ENCODE data around the gene COG3. TPM values are rescaled to one million over a fixed set of nuclear protein-coding genes. Genes with fewer than 3 reads are reported as not detected.

COG3 gene
- total and polyA plus RNA-seq, 10 of the 15 experiments (the other 5 are each of a cell fraction or from before 2014, with no cell fraction given): 6.1 to 35.1 (median 22.6) TPM

DNA sequence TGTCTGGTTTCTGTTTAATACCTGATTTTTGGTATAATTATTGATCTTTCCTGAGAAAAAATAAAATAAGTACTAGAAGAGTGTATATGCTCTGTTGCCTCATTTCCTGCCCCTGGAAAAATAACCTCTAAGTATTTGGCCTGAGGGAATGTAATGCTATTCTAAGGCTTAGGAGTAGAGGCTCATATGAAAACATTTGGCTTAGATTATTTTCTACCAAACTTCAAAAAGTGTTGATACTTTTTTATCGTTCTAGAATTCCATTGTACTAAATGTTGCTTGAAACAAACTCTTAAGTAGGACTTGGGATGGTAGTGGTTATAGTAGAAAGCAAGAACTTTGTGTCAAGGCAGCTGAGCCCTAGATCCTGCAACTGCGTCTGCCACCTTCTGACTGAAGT is 57.8 kb downstream of the COG3 start:
- CTCF ChIA-PET: interaction anchor here (1.0 to 1.2 kb wide), 2 partner anchors 10 to 31 kb away, joined by 3 to 4 read pairs; no protein-coding TSS in a partner anchor
- FAIRE-seq: no peak
- in situ Hi-C loops (cut with MboI): no loop called here

DNA sequence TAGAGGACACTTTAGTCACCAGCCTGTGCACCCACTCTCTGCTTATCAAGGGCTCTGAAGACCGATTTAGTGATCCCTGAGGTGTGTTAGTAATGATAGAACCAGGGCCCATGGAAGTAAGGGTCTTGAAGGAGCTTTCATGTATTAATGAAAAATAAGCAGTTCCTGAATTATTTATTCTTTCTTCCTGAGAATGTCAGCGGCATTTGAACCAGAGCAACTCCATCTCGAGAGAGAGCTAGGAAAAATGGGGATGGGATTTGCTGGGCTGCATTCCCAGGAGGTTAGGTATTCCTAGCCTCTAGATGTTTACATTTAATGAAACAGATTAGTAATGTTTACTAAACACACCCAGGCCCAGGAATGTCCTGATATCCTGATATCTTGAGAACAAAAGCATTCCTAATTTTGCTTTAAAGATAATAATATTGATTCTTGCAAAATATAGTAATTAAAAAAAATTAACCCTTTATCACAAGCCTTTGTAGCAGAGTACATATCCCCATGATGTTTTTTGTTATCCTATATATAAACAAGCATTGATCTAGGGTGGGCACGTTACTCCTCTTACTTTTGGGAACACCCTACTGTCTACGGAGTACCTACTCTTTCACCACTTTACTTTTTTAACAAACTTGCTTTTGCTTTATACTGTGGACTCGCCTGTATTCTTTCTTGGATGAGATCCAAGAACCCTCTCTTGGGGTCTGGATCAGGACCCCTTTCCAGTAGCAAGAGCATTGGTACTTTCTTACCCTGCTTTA is 63.1 kb downstream of the COG3 start:
- Histone ChIP-seq H3K27me3 (replicated peaks in 1 of 2; ENCODE audit: control insufficient read depth in 2 of 2, insufficient read depth in 2 of 2, low read length in 1 of 2) (no peaks in the 10 kb centered on the region), H3K36me3 (ENCODE audit: control insufficient read depth in 2 of 2, insufficient read depth in 2 of 2, low read length in 1 of 2) (peaks cover 0 to 31% of the 10 kb centered on the region in 2 experiments; a peak in 3 of 4 replicates), H3K9me3 (replicated peaks; ENCODE audit: control insufficient read depth, insufficient read depth, low read length) (no peaks in the 10 kb centered on the region), H3K79me2 (ENCODE audit: control insufficient read depth, insufficient read depth, low read length) (no peaks in the 10 kb centered on the region), H2AFZ (ENCODE audit: control insufficient read depth, low read depth, low read length) (no peak overlapping the region), H3K9ac (ENCODE audit: control insufficient read depth, insufficient read depth, low read length) (no peak overlapping the region), H3K4me1 (ENCODE audit: control insufficient read depth, insufficient read depth, low read length) (no peaks in the 10 kb centered on the region), H3K4me2 (ENCODE audit: control insufficient read depth, insufficient read depth) (no peak overlapping the region), H3K4me3 (no peak overlapping the region), H4K20me1 (ENCODE audit: control insufficient read depth, insufficient read depth) (no peaks in the 10 kb centered on the region), H3K27ac (ENCODE audit: control insufficient read depth, insufficient read depth) (no peak overlapping the region)
- ChIA-PET POLR2A (no interaction called here), SMC1A (ENCODE audit: uncharacterized antibody, unreplicated experiment) (no interaction called here), RAD21 (ENCODE audit: unreplicated experiment) (no interaction called here), CTCF (no interaction called here)
- intact Hi-C loops (cut with micrococcal nuclease; ENCODE audit: unreplicated experiment) (no loop called here), in situ Hi-C loops (cut with MboI) (no loop called here)
- 97% methylated on average over 6 of the region's 6 CpGs for WGBS (ENCODE audit: insufficient coverage, insufficient replicate concordance, low lambda C conversion rate, missing lambda C conversion rate)
- DNase-seq (ENCODE audit: low read depth, low spot score): no peak
- TF ChIP-seq, protein P1, sequence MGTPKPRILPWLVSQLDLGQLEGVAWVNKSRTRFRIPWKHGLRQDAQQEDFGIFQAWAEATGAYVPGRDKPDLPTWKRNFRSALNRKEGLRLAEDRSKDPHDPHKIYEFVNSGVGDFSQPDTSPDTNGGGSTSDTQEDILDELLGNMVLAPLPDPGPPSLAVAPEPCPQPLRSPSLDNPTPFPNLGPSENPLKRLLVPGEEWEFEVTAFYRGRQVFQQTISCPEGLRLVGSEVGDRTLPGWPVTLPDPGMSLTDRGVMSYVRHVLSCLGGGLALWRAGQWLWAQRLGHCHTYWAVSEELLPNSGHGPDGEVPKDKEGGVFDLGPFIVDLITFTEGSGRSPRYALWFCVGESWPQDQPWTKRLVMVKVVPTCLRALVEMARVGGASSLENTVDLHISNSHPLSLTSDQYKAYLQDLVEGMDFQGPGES (IDR thresholded peaks at IDR 0.05): no peak
- TF ChIP-seq, protein P2, sequence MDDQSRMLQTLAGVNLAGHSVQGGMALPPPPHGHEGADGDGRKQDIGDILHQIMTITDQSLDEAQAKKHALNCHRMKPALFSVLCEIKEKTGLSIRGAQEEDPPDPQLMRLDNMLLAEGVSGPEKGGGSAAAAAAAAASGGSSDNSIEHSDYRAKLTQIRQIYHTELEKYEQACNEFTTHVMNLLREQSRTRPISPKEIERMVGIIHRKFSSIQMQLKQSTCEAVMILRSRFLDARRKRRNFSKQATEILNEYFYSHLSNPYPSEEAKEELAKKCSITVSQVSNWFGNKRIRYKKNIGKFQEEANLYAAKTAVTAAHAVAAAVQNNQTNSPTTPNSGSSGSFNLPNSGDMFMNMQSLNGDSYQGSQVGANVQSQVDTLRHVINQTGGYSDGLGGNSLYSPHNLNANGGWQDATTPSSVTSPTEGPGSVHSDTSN (IDR thresholded peaks at IDR 0.05; ENCODE audit: insufficient replicate concordance, low read depth, low read length): no peak
- TF ChIP-seq EGR1 (IDR thresholded peaks at IDR 0.05; ENCODE audit: borderline replicate concordance in 1 of 2, low read depth in 2 of 2, low read length in 2 of 2): no peak
- no TSS peak for BruUV-seq (replicated peaks)
- FAIRE-seq: no peak
- ATAC-seq: no peak

More for the DNA sequence above, 57.8 kb downstream of the COG3 start:
- no peak for TF ChIP-seq NFYB (IDR thresholded peaks at IDR 0.05; ENCODE audit: insufficient read depth, low read depth, low read length)
- TF ChIP-seq LARP7 (IDR thresholded peaks at IDR 0.05): no peak
- no peak for TF ChIP-seq SREBF1 (IDR thresholded peaks at IDR 0.05; ENCODE audit: low read length)
- no peak for TF ChIP-seq BMI1 (IDR thresholded peaks at IDR 0.05; ENCODE audit: borderline replicate concordance)
- no peak for TF ChIP-seq CBX5 (IDR thresholded peaks at IDR 0.05; ENCODE audit: low read depth)
- TF ChIP-seq GABPA (IDR thresholded peaks at IDR 0.05; ENCODE audit: low read depth): no peak
- TF ChIP-seq SUPT20H (IDR thresholded peaks at IDR 0.05; ENCODE audit: borderline replicate concordance, control insufficient read depth, low read depth, low read length): no peak
- no peaks in the 10 kb centered on the region for H3K79me2 ChIP-seq (ENCODE audit: control insufficient read depth, insufficient read depth, low read length)
- no peak overlapping the region for H3K4me2 ChIP-seq (ENCODE audit: control insufficient read depth, insufficient read depth)
- DNase-seq (ENCODE audit: low read depth, low spot score) (no peak), ATAC-seq (no peak)
- 93% methylated on average over 2 of the region's 2 CpGs for WGBS (ENCODE audit: insufficient coverage, insufficient replicate concordance, low lambda C conversion rate, missing lambda C conversion rate)
- no peaks in the 10 kb centered on the region for H3K4me1 ChIP-seq (ENCODE audit: control insufficient read depth, insufficient read depth, low read length)
- no peak overlapping the region for H3K9ac ChIP-seq (ENCODE audit: control insufficient read depth, insufficient read depth, low read length)
- no peak overlapping the region for H2AFZ ChIP-seq (ENCODE audit: control insufficient read depth, low read depth, low read length)
- H3K27ac ChIP-seq (ENCODE audit: control insufficient read depth, insufficient read depth): no peak overlapping the region
- H4K20me1 ChIP-seq (ENCODE audit: control insufficient read depth, insufficient read depth): no peaks in the 10 kb centered on the region
- no peaks in the 10 kb centered on the region for H3K27me3 ChIP-seq (replicated peaks in 1 of 2; ENCODE audit: control insufficient read depth in 2 of 2, insufficient read depth in 2 of 2, low read length in 1 of 2)
- H3K36me3 ChIP-seq (ENCODE audit: control insufficient read depth in 2 of 2, insufficient read depth in 2 of 2, low read length in 1 of 2): peaks cover 0 to 40% of the 10 kb centered on the region in 2 experiments; a peak in 3 of 4 replicates
- H3K9me3 ChIP-seq (replicated peaks; ENCODE audit: control insufficient read depth, insufficient read depth, low read length): no peaks in the 10 kb centered on the region
- intact Hi-C loops (cut with micrococcal nuclease; ENCODE audit: unreplicated experiment): no loop called here
- RAD21 ChIA-PET (ENCODE audit: unreplicated experiment): no interaction called here
- no TSS peak for BruUV-seq (replicated peaks)
- SMC1A ChIA-PET (ENCODE audit: uncharacterized antibody, unreplicated experiment): no interaction called here
- POLR2A ChIA-PET: no interaction called here
- H3K4me3 ChIP-seq: no peak overlapping the region
